HG02885 (cell line): Measurements from ENCODE around the gene INPP4A.

Experiments
- ATAC-seq: cut with Tn5 transposase; IDR thresholded peaks from one replicate; pipeline ENCODE4 v1.9.1; 2021; ENCODE audit warnings: mild to moderate bottlenecking; ENCODE audit not compliant: unreplicated experiment, poor library complexity

INPP4A gene

GRCh38 chr2:98487806-98488189, 43.1 kb downstream of the INPP4A start:
- ATAC-seq = peak; percentile 60

GRCh38 chr2:98488252-98488651, 43.6 kb downstream of the INPP4A start:
- ATAC-seq = no peak

- ATAC-seq = no peak
These were observed 44.8 kb downstream of the INPP4A start for GRCh38 chr2:98489486-98489885.

GRCh38 chr2:98489971-98490962, 45.6 kb downstream of the INPP4A start:
- no peak for ATAC-seq

- ATAC-seq = no peak
These were observed 47.8 kb downstream of the INPP4A start for GRCh38 chr2:98492441-98492840.

GRCh38 chr2:98494699-98495098, 50.0 kb downstream of the INPP4A start:
- ATAC-seq = no peak

- ATAC-seq = no peak
These were observed 52.3 kb downstream of the INPP4A start for GRCh38 chr2:98496750-98497493.

- no peak for ATAC-seq
These were observed 54.2 kb downstream of the INPP4A start for GRCh38 chr2:98498703-98499440.

GRCh38 chr2:98500561-98500960, 55.9 kb downstream of the INPP4A start:
- ATAC-seq = no peak

GRCh38 chr2:98501223-98501622, 56.6 kb downstream of the INPP4A start:
- ATAC-seq = no peak

- ATAC-seq = no peak
These were observed 57.2 kb downstream of the INPP4A start for GRCh38 chr2:98501876-98502275.

- no peak for ATAC-seq
These were observed 58.1 kb downstream of the INPP4A start for GRCh38 chr2:98502556-98503335.

- ATAC-seq = no peak
These were observed 58.9 kb downstream of the INPP4A start for GRCh38 chr2:98503481-98504105.

- no peak for ATAC-seq
These were observed 59.9 kb downstream of the INPP4A start for GRCh38 chr2:98504381-98505109.

GRCh38 chr2:98505311-98505808, 60.7 kb downstream of the INPP4A start:
- ATAC-seq = no peak

- ATAC-seq = no peak
These were observed 61.5 kb downstream of the INPP4A start for GRCh38 chr2:98505971-98506664.

- no peak for ATAC-seq
These were observed 62.2 kb downstream of the INPP4A start for GRCh38 chr2:98506881-98507280.

- ATAC-seq = no peak
These were observed 62.8 kb downstream of the INPP4A start for GRCh38 chr2:98507461-98507860.
